K562 (cell line): Measurements from ENCODE around the gene DCST1. TPM values are rescaled to one million over a fixed set of nuclear protein-coding genes. Genes with fewer than 3 reads are reported as not detected.
A peak's percentile ranks its signal among the peaks of the same experiment; 100 is the strongest.

ENCODE experiments used
- ARHGAP35 ChIP-seq: fragments of 450-650 bp; IDR thresholded peaks from 2 replicates; pipeline ENCODE4 v1.6.1; 2018; ENCODE audit not compliant: partially characterized antibody
- ARID3B ChIP-seq: fragments of 250-450 bp; sonication (Bioruptor Pico); IDR thresholded peaks from 2 replicates; pipeline ENCODE4 v1.4.0; 2020; ENCODE audit warnings: borderline replicate concordance
- BRCA1 ChIP-seq, 2 experiments: fragments of 450-650 bp in 1 of 2; sonication (generic) in 1 of 2; formaldehyde crosslinking in 1 of 2; IDR thresholded peaks; 2 replicates each; pipeline versions ENCODE4 v1.5.0 to v1.6.1; 2017 to 2020; ENCODE audit warnings: mild to moderate bottlenecking in 1 of 2, missing genetic modification reagents in 1 of 2
- CBX2 ChIP-seq: fragments of 200-600 bp; sonication (generic); IDR thresholded peaks from one replicate; pipeline ENCODE4 v1.6.1; 2012; ENCODE audit warnings: mild to moderate bottlenecking, low read length, inconsistent platforms; ENCODE audit not compliant: insufficient read depth, poor library complexity, severe bottlenecking
- E2F4 ChIP-seq: sonication (generic); formaldehyde crosslinking; IDR thresholded peaks from 2 replicates; pipeline ENCODE4 v1.8.0; 2022; ENCODE audit warnings: mild to moderate bottlenecking, low read depth, missing genetic modification reagents
- EGR1 ChIP-seq: fragments of 450-650 bp; conservative IDR thresholded peaks from 2 replicates; pipeline ENCODE4 v1.6.1; 2017; ENCODE audit warnings: mild to moderate bottlenecking
- ELK1 ChIP-seq: sonication (generic); formaldehyde crosslinking; IDR thresholded peaks from 2 replicates; pipeline ENCODE4 v1.8.1; 2022; ENCODE audit warnings: missing genetic modification reagents
- GABPB1 ChIP-seq: sonication (generic); formaldehyde crosslinking; IDR thresholded peaks from 2 replicates; pipeline ENCODE4 v1.8.0; 2022; ENCODE audit warnings: mild to moderate bottlenecking, missing genetic modification reagents
- KLF1 ChIP-seq: fragments of 450-650 bp; IDR thresholded peaks from 2 replicates; pipeline ENCODE4 v1.6.1; 2016; ENCODE audit warnings: missing genetic modification characterization, missing compliant biosample characterization
- MEF2D ChIP-seq: conservative IDR thresholded peaks from 2 replicates; pipeline ENCODE4 v1.6.1; 2016; ENCODE audit warnings: low read depth, missing genetic modification characterization, missing compliant biosample characterization
- NCOA2 ChIP-seq, 2 experiments: fragments of 450-650 bp; IDR thresholded peaks; 2 replicates each; pipeline ENCODE4 v1.6.1; 2018; ENCODE audit warnings: mild to moderate bottlenecking in 2 of 2, moderate library complexity in 1 of 2; ENCODE audit not compliant: partially characterized antibody in 2 of 2
- POLR2G ChIP-seq: fragments of 200-400 bp; formaldehyde crosslinking; IDR thresholded peaks from 2 replicates; pipeline ENCODE4 v1.6.1; 2017; ENCODE audit warnings: low read depth, mild to moderate bottlenecking, antibody characterized with exemption, low read length, moderate library complexity
- RREB1 ChIP-seq: fragments of 250-450 bp; sonication (Bioruptor Pico); IDR thresholded peaks from 2 replicates; pipeline ENCODE4 v1.4.0; 2020
- SIX5 ChIP-seq, 2 experiments: IDR thresholded peaks; 2 replicates each; pipeline ENCODE4 v1.6.1; 2011; ENCODE audit warnings: low read length in 2 of 2, borderline replicate concordance in 1 of 2, low read depth in 1 of 2, mild to moderate bottlenecking in 1 of 2, moderate library complexity in 1 of 2; ENCODE audit not compliant: insufficient read depth in 1 of 2
- SPI1 ChIP-seq: IDR thresholded peaks from 2 replicates; pipeline ENCODE4 v1.6.1; 2011; ENCODE audit warnings: low read depth, low read length, control low read depth, borderline replicate concordance
- THRAP3 ChIP-seq: fragments of 450-650 bp; IDR thresholded peaks from 2 replicates; pipeline ENCODE4 v1.6.1; 2016; ENCODE audit warnings: mild to moderate bottlenecking, inconsistent platforms, borderline replicate concordance
- TOE1 ChIP-seq, 2 experiments: fragments of 450-650 bp in 1 of 2; sonication (generic) in 1 of 2; formaldehyde crosslinking in 1 of 2; IDR thresholded peaks; 2 replicates each; pipeline versions ENCODE4 v1.7.1 to v1.8.0; 2016 to 2022; ENCODE audit warnings: borderline replicate concordance in 2 of 2, mild to moderate bottlenecking in 2 of 2, antibody characterized with exemption in 1 of 2, inconsistent platforms in 1 of 2, low read depth in 1 of 2, missing genetic modification reagents in 1 of 2, moderate library complexity in 1 of 2
- polyA plus RNA-seq, 8 experiments: library from polyadenylated mRNA; depleted of rRNA in 4 of 8; stranded (reverse) in 5 of 8; unstranded in 3 of 8; fragments of >200 nt; fragmentation: Nextera tagmentation in 2 of 8; fragmentation: Illumina TruSeq in 1 of 8; extraction: Ambion mirVana in 2 of 8; extraction: Trizol in 1 of 8; gene quantifications; 2 replicates each; pipeline versions ENCODE4 v1.2.1 to v1.2.3, GENCODE V29; 2011 to 2014; ENCODE audit warnings: inconsistent platforms in 1 of 8, missing spikeins in 1 of 8
- total RNA-seq, 7 experiments: library from RNA; depleted of rRNA in 6 of 7; stranded (reverse); fragments of >200 nt in 6 of 7; fragmentation: Illumina TruSeq in 2 of 7; extraction: Trizol in 2 of 7; gene quantifications; 2 replicates each; pipeline versions ENCODE4 v1.2.1 to v1.2.3, GENCODE V29; 2011 to 2021; ENCODE audit warnings: low replicate concordance in 1 of 7

Gene DCST1
- total and polyA plus RNA-seq, 9 of the 15 experiments (the other 6 are each of a cell fraction or from before 2014, with no cell fraction given): not detected

GRCh38 chr1:155063550-155064110 is 30.0 kb downstream of the DCST1 start, which contains the start of gene EFNA4 (continued):
- TF ChIP-seq ARID3B (CRISPR knock-in tag) (no peak), RREB1 (no peak), KLF1 (tag) (peak; percentile 49; the same call in 1 of the 2 replicates), SIX5 (IDR thresholded peaks at IDR 0.05; ENCODE audit: borderline replicate concordance in 1 of 2, insufficient read depth in 1 of 2, low read depth in 1 of 2, low read length in 2 of 2) (no peak), TOE1 (IDR thresholded peaks at IDR 0.05; ENCODE audit: borderline replicate concordance) (peak; percentile 42; the same call in 1 of the 2 replicates), TOE1 (CRISPR knock-in tag; IDR thresholded peaks at IDR 0.05; ENCODE audit: borderline replicate concordance, low read depth) (no peak), E2F4 (no peak), ARHGAP35 (no peak), GABPB1 (CRISPR knock-in tag) (0 out of 2 replicates have a peak, but pooled peaks have one; percentile 5), MEF2D (tag) (no peak), SPI1 (0 out of 2 replicates have a peak, but pooled peaks have one; percentile 20), NCOA2 (IDR thresholded peaks at IDR 0.05; ENCODE audit: partially characterized antibody in 2 of 2) (no peak), EGR1 (0 out of 2 replicates have a peak, but pooled peaks have one; percentile 9), CBX2 (no peak), BRCA1 (IDR thresholded peaks at IDR 0.05) (no peak), BRCA1 (CRISPR knock-in tag; IDR thresholded peaks at IDR 0.05) (no peak), THRAP3 (no peak), ELK1 (CRISPR knock-in tag) (no peak), POLR2G (peak; percentile 84)
